Kidney epithelial cell (primary cell): Measurements from ENCODE around the gene ZNF695. TPM values are rescaled to one million over a fixed set of nuclear protein-coding genes. Genes with fewer than 3 reads are reported as not detected.

ENCODE experiments used
- DNase-seq: peaks from one replicate; pipeline ENCODE4 v3.0.0-alpha.2; 2010; ENCODE audit warnings: low read depth
- H3K27me3 ChIP-seq: 2 replicates; pipeline ENCODE4 v1.6.0; 2011; ENCODE audit warnings: low read length; ENCODE audit not compliant: control insufficient read depth, insufficient read depth
- H3K36me3 ChIP-seq: 2 replicates; pipeline ENCODE4 v1.5.1; 2011; ENCODE audit warnings: low read length; ENCODE audit not compliant: control insufficient read depth, insufficient read depth
- H3K4me3 ChIP-seq: 2 replicates; pipeline ENCODE4 v1.5.1; 2011; ENCODE audit warnings: low read depth, mild to moderate bottlenecking, control low read depth, low read length
- CTCF ChIP-seq: IDR thresholded peaks from 2 replicates; pipeline ENCODE4 v1.5.1; 2011; ENCODE audit warnings: mild to moderate bottlenecking, moderate library complexity, low read length, control low read depth, inconsistent platforms; ENCODE audit not compliant: insufficient read depth, poor library complexity, severe bottlenecking
- total RNA-seq: library from RNA; depleted of rRNA; stranded (reverse); fragments of >200 nt; gene quantifications from 2 replicates; pipeline ENCODE4 v1.2.3, GENCODE V29; 2015

Gene ZNF695
- total RNA-seq = 2.2 and 2.9 TPM in 2 replicates

DNA sequence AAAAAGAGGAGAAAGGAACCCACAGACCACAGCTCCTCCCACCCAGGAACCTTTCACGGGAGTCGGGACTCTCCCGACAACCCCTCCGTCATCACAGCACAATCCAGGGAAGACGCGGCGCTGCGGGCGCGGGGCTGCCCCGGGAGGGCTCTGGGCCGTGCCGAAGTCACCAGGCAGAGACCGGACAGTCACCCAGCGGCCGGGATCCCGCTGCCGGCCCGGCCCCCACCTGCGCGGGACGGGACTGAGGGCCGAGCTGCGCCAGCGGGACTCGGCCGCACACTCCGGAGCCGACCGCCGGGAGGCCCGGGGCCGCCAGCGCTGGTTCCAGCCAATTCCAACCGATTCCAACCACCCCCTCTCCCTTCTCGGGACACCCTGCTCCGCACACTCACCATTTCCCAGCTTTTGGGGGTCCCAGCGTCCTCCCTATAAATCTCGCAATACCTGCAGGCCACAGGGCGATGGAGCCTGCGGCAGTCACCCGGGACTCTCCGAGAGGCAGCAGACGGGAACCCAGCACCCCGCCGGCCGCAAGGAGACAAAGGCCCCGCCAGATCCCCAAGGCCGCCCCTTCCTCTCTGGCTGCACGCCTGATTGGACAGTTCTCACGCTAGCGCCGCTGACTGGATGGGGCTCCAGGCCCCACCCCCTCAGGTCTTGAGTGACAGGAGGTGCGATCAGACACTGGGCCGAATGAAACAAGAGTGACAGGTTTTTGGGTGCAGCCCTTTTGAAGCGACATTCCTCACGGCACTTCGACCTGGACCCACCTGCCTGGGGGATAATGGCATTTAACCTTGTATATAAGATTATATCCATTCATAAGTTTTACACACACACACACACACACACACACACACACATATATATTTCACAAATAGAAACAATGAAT lies at the start of gene ZNF695:
Gene ZNF695, minus strand, starts transcription at position 547 of the 895 bp plus-strand sequence. Its CDS starts 149 bp downstream, at position 398.
- no peaks in the 10 kb centered on the region for H3K36me3 ChIP-seq
- TF ChIP-seq CTCF = no peak
- peak within 1 kb of the TSS; percentile 75 for H3K4me3 ChIP-seq
- H3K27me3 ChIP-seq = no peaks in the 10 kb centered on the region
- DNase-seq = peak; percentile 88

GRCh38 chr1:247056071-247056470 lies 48.2 kb upstream of the ZNF695 start:
- no peak for TF ChIP-seq CTCF
- H3K4me3 ChIP-seq = no peak overlapping the region
- no peak for DNase-seq
- H3K36me3 ChIP-seq = no peaks in the 10 kb centered on the region
- H3K27me3 ChIP-seq = no peaks in the 10 kb centered on the region

- no peak for TF ChIP-seq CTCF
- no peaks in the 10 kb centered on the region for H3K27me3 ChIP-seq
- DNase-seq = no peak
- H3K36me3 ChIP-seq = no peaks in the 10 kb centered on the region
- no peak overlapping the region for H3K4me3 ChIP-seq
Measured at GRCh38 chr1:247054992-247055415, 47.1 kb upstream of the ZNF695 start.

DNA sequence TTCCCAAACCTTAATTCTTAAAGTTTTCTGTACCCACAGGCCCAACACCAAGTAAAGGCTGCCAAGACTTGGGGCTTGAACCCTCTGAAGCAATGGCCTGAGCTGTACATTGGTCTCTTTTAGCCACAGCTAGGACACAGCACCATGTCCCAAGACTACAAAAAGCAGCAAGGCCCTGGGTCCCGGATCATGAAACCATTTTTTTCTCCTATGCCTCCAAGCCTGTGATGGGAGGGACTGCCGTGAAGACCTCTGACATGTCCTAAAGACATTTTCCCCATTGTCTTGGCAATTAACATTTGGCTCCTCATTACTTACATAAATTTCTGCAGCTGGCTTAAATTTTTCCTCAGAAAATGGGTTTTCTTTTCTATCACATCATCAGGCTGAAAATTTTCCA lies 39.8 kb upstream of the ZNF695 start:
- Histone ChIP-seq H3K4me3 (no peak overlapping the region), H3K27me3 (no peaks in the 10 kb centered on the region), H3K36me3 (no peaks in the 10 kb centered on the region)
- DNase-seq = no peak
- no peak for TF ChIP-seq CTCF

GRCh38 chr1:247047260-247047659 lies 39.4 kb upstream of the ZNF695 start:
- no peak for TF ChIP-seq CTCF
- DNase-seq = no peak

More at GRCh38 chr1:247047260-247047659, 39.4 kb upstream of the ZNF695 start:
- no peaks in the 10 kb centered on the region for H3K36me3 ChIP-seq
- no peak overlapping the region for H3K4me3 ChIP-seq
- no peaks in the 10 kb centered on the region for H3K27me3 ChIP-seq
